ENCODE data around the gene NRG3.

- TF ChIP-seq EZH2 (IDR thresholded peaks at IDR 0.05; ENCODE audit: borderline replicate concordance, low read length) (no peak), CTCF (IDR thresholded peaks at IDR 0.05; ENCODE audit: low read length) (no peak)
These were observed 361.2 kb downstream of the NRG3 start for GRCh38 chr10:82236084-82236731.
